HG02840 (cell line): ENCODE results near the gene ALG6.

Source experiments
- ATAC-seq: cut with Tn5 transposase; IDR thresholded peaks from one replicate; pipeline ENCODE4 v1.9.1; 2021; ENCODE audit warnings: mild to moderate bottlenecking, moderate library complexity, moderate number of reproducible peaks; ENCODE audit not compliant: unreplicated experiment, low FRiP score

The ALG6 gene

DNA sequence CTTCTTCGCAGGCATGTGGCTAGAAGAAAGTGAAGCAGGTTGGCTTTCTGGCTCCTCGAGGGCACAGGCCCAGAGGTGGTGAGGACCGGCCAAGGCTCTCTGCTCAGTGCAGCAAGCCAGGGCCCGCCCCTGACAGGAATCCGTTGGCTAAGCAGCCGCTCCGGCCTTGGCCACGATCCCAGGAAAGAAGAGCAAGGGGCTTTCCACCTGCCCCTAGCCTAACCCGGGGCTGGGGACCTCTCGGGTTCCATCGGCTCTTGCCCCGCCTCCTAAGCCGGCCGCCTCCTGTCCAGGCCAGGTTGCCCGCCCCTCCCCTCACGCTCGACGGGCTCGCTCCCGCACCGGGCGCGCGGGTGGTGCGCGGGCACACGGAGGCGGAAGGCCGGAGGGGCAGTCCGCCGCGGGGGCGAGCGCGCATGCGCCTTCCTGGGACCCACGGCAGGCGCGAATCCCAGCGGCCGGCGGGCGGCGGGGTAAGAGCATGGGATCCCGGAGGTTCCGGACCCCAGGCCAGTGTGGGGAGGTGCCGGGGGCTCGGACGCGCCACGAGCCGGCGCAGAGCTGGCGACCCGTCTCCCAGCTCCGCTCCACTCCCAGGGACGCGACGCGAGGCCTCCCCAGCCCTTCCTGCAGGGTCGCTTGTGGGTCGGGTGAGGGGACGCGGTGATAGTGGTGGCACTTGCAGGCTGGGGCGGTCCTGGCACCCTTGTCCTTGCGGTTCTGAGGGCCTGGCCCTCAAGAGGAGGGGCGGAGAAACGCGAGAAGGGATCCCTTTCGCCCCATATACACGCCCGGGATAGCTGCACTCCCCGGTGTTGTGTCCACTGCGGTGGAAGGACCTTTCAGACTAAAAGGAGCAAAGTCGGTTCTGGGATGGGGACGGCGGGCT is at the start of gene ALG6:
ALG6 (plus strand) TSS at position 413 of the 889 bp plus-strand sequence. CDS start 3,351 bp downstream, outside the sequence.
- ATAC-seq = peak; percentile 94

DNA sequence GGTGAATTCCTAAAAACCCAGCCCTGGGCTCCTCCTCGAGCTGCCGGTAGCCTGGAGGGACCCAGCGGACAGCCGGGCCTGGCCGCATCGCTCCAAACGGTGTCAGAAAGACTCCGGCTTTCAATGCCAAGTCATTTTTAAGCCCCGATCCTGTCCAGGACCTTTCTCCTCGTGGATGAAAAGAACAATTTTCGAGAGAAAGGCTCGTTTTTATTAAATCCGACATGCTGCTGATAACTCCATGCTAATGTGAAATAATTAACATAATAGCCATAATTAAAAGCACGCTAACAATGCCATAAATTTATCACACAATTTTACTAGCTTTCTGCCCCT is 49.6 kb upstream of the ALG6 start:
- ATAC-seq = no peak

DNA sequence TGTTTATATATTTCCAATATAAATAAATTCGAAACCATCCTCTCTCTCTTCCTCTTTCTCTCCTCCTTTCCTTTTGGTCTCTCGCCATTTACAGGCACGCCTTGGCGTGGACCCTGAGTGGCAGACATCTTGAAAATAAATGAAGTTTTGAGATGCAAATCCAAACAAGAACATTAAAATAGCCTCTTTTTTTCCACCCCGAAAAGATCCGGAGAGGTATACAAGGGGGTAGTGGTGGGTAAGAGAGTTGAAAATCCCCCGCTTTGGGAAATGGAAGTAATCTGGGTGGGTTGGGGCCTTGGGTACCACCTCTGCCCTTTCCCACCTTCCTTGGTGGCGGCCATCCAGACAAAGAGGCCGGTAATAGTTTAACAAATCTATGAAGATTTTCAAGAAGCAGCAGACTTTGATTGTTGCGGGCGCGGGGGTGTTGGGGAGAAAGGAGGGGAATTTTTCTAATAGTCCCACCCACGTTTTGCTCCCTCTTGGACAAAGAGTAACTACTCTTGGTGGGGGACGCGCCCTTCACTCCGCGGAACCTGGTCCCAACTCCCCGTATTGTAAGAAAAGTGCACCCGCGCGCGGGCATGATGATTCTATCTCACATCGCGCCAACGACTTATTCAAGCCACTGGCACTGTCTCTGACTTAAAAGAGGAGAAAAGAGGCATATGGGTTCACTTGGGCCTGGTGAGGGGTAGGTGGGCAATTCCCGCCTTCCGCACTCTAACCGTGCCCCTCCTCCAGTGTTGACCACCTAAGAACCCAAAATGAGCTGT is 49.0 kb upstream of the ALG6 start:
- ATAC-seq = no peak

DNA sequence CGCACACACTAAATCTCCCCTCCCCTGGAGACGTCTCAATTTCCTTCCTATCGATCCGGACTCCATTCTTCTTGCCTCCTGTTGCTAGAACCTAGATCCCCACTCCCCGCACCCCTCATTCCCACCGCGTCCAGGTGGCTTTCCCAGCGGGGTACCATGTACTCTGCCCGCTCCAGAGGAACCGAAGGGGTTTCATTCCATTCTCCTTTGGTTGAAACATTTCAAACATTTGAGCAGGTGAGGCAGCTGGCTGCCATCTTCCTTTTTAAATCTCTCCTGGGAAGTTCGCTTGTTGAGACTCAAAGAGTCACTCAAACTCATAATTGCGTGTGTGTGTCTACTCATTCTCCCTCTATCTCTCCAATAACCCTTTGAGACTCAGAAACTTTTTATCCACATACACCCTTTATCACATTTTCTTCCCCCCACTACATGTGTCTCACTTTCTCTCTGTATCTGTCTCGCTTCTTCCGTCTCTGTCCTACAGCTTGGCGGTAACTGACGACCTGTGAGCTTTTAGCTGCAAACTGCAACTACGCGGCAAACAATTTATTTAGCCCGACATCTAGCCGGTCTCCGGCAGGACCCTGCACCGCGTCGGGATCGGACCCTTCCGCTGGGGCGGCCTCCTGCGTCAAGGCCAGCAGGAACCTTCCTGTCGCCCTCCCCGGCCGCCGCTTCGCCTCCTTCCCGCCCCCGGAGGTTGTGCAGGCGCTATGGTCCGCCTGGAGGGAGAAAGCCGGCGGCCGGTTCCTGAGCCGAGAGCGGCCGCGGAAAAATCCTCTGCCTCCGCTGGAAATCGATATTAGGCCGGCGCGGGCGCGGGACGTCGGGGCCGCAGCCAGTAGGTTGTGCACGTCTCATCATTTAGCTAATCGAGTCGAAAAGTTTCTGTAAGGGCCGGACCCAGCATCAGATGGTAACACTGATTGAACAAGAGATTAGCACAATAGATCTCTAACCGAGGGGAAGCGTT is 48.1 kb upstream of the ALG6 start:
- no peak for ATAC-seq

DNA sequence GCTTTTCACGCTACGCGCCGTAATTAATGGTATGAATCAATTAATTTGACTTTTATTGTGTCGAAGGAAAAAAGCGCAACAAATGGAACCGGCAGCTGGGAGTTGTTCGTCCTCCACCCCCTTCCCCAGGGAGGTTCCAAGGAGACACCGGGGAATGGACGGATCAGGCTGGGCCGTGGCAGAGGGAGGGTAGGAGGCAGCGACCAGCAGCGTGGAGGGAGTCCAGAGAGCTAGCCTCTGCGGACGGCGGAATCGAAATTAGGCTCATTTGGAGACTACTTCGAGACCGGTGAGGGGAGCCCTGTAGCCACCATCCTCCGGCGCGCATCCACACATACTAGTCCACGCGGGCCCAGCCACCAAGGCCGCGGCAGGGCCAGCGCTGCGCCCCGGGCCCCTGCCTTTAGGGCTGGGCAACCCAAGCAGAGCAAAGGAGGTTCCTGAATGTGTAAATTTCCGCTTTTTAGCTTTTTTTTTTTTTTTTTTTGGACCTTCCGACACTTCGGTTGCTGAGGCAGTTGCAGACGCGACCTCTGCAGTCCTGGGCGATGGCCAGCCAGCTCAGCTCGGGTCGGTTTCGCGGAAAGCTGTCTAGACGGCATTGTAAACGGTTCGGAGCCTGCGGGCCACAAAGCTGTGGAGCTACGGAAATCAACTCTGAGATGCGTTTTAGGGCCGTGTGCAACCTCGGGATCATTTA is 47.3 kb upstream of the ALG6 start:
- ATAC-seq = no peak

DNA sequence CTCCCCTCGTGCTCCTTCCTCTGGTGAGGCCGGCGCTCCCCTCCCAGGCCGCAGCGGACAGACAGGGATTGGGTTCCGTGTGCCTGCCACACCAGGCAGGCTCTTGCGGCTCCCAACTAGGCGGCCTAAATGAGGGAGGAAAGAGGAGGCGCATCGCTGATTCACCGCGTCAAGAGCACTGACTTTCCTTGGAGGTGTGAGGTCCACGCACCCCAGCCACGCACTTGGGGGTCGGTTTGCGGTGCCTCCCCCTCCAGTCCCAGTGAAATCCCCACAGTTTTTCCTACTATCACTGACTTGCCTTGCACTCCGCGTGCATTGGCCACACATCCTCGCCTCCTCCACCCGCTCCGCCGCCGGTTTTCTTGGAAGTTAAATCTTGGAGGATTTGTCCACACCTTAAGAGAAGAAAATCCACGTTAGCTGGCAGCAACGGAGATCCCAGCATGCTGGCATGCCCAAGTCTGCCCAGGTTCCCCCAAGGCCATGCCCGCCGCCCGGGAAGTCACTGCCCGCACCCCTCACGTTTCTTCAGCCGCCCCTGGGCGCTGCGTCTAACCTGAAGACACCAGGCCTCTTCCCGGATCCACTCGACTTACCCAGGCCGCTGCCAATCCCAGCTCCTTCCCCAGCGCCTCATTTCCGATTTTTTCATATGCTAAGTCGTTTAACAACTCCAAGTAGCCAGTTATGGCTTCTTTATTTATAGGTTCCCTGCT is 46.2 kb upstream of the ALG6 start:
- no peak for ATAC-seq

- no peak for ATAC-seq
Measured at GRCh38 chr1:63321785-63322113, 45.7 kb upstream of the ALG6 start.

DNA sequence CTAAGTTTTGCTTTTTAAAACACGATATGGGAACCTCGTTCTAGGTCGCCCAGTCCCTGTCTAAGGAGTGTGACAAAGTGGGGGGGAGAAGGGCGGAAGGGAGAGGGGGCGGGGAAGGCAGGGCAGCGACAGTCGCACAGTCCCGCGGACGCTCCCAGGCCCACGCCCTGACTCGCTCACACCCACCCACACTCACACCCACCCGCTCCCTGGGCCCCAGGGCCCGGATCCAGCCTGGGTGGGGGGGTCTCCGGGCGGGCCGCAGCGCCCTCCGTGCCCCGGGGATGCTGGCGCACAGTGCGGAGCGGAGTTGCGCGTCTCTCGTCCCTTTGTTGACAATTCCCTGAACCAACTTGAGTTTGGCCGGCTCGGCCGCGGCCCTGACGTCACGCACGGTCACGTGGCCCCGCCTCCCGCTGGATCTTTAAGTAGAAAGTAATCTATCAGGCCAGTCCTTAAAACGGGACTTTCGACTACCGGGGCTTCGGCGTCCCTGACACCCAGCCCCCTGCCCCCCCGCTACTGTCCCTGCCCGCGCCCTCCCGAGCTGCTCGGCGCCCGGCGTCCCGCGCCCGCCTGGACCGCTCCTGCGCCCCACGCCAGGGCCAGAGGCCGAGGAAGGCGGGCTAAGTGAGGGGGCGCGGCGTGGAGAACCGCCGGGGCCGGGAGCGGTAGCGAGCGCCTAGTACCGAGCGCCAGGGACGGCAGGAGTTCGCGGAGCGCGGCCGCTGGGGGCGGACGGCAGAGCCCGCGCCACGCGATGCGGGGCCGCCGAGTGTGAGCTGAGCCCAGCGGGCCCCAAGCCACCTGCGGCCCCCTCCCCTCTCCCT is 45.1 kb upstream of the ALG6 start, which contains the start of gene FOXD3:
FOXD3 (plus strand) TSS at position 454 of the 830 bp plus-strand sequence. CDS start 492 bp downstream, outside the sequence.
- no peak for ATAC-seq

GRCh38 chr1:63322944-63323864 is 44.2 kb upstream of the ALG6 start:
- ATAC-seq = no peak

DNA sequence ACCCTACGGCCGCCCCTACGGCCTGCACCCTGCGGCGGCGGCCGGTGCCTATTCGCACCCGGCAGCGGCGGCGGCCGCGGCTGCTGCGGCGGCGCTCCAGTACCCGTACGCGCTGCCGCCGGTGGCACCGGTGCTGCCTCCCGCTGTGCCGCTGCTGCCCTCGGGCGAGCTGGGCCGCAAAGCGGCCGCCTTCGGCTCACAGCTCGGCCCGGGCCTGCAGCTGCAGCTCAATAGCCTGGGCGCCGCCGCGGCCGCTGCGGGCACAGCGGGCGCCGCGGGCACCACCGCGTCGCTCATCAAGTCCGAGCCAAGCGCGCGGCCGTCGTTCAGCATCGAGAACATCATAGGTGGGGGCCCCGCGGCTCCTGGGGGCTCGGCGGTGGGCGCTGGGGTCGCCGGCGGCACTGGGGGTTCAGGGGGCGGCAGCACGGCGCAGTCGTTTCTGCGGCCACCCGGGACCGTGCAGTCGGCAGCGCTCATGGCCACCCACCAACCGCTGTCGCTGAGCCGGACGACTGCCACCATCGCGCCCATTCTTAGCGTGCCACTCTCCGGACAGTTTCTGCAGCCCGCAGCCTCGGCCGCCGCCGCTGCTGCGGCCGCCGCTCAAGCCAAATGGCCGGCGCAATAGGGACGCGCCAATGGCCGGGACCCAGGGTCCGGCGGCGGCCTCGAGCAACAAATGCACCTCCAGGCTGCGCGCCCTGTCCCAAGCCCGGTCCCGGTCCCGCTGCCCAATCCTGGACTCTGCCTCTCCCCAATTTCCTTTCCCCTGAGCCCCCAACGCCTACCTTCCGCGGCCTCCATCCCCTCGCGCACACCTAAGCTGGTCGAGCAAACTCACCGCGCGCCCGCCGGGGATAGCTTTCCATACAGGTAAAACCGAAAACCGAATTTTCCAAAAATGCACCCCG is 43.3 kb upstream of the ALG6 start:
- ATAC-seq = no peak

DNA sequence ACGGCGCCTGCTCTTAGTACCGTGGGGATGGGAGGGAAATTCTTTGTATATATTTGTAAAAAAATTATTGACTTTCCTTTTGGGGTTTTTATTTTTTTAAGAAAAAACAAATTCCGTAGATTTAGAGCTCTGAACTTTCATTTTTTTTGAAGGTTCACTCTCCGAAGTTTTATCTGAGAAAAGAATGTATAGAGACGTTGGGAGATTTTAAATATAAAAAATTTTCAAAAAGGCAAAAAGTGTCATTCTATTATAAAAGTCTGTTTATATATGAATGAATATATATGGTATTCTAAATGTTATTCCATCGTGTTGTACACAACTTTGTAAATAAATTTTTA is 42.7 kb upstream of the ALG6 start:
- no peak for ATAC-seq

DNA sequence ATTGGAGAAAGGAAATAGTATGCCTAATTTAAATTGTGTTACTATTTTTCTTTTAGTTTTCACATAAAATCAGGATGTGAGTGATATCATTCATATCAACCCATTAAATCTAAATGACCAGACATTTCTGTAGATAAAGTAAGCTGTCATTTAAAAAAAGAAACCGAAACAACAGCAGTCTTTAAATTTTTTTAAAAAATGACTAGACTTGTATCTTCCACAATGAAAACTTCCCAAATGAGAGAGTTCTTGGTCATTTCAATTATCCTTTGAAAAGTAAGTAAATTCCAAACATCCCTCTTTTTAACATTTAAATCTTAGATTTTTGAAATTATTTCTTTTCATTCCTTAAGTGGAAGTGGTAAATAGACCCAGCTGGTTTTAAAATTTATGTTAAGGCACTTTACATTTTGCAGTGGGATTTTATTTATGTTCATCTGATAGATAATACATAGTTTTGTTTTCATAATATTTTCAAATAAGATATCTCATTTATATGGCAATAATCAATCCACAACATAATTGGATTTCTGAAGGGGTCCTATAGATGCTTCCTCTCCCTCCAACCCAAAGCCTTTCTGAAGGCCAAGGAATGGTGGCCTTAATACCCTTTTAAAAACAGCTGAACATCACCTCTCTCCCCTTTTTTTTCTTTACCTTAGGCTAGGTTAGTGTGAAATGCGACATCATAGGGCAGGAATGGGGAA is 42.0 kb upstream of the ALG6 start:
- ATAC-seq = no peak

GRCh38 chr1:63326106-63326472 is 41.3 kb upstream of the ALG6 start:
- ATAC-seq = no peak

- no peak for ATAC-seq
Measured at GRCh38 chr1:63326473-63327380, 40.7 kb upstream of the ALG6 start.
